Hematopoietic multipotent progenitor cell treated with erythropoietin and hydrocortisone succinate and interleukin-3 and kit ligand, for 17 days (in vitro differentiated cells): ENCODE results near the gene ZNF615.
"Not testable (repeated sequence)": the region's sequence is repeated elsewhere in the genome, so short reads cannot be mapped to it uniquely, and the experiment has no call there.

Source experiments
- DNase-seq: peaks from one replicate; pipeline ENCODE4 v3.0.0-alpha.2; 2015; ENCODE audit warnings: low spot score

ZNF615 gene

DNA sequence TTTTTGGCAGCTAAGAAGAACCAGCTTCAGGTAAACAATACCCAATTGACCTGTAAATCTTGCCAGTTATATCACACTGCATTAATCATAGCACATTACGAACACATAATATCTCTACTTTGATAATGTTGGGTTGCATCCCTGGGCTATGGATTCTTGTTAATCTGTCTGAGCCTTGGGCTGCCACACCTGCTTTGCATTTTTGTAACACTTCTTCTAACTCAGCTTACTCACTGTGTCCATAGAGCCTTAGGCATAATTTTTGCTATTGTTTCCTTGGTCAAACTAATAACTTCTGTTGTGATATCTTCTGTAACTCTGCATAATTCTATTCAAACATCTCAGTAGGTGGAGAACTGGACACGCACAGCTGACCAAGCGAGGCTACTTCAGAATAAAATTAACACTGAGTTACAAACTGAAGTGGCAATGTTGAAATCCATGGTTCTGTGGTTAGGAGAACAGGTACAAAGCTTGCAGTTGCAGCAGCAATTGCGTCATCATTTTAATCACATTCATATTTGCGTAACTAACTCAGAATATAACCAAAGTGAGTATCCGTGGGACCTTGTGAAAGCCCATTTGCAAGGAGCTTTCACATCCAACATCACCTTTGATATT is 27.8 kb downstream of the ZNF615 start:
- DNase-seq, result no peak

DNA sequence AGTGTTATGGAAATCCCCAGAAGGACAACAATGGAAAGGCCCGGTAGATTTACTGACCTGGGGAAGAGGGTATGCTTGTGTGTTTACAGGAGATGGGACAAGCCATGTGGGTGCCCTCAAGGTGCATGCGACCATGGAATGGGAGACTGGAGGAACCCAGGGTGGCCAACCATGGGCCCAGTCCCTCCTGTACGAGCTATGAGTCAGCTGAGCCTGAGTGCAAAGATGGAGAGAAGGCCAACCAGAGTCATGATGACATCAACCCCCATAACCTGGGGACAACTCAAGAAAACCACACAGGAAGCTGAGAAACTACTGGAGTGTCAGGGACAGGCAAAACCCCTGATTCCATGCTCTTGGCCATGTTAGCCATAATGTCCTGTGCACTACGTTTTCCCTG is 29.1 kb downstream of the ZNF615 start:
- no peak for DNase-seq

DNA sequence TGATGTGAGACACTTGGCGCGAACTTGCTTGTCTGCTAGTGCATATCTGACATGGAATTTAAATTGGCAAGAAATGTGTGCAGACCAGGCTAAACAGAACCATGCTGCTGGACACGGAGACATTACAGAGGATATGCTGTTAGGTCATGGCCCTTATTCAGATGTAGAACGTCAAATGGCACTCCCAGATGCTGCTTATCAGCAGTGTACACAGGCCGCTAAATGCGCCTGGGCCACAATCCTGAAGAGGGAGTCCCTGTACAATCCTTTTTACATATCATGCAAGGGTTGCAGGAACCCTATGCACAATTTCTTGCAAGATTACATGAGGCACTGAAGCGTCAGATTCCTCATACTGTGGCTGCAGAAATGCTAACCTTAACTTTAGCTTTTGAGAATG is 30.7 kb downstream of the ZNF615 start:
- DNase-seq, result no peak

DNA sequence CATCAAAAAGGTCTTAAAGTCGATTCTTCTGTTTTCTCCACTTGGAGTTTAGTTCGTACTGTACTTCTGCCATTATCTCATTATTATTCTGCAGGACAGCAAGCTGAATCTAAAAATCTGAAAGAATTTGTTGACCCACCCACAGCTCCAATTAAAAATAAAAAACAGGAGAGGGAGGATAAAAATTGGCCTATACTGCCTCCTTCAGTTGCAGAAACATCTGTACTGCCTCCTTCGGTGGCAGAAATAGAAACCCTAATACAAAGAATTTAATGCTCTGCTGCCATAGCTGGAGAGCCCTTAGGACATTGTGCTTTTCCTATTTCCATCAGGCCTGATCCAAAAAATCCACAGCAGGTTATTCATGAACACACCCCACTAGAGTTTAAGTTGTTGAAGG is 31.2 kb downstream of the ZNF615 start:
- DNase-seq, result no peak

DNA sequence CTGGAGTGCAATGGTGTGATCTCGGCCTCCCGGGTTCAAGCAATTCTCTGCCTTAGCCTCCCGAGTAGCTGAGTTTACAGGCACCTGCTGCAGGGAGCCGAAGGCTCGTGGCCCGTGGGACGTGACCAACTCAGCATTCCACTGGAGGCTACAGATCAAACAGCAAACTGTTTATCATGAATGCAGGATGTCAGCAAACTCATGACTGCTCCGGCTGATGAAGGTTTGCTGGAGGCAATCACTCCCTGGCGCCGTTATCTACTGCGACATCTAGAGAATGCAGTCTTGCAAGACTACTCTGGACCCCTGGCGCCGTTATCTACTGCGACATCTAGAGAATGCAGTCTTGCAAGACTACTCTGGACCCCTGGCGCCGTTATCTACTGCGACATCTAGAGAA is 32.2 kb downstream of the ZNF615 start:
- DNase-seq, result not testable (repeated sequence)

DNA sequence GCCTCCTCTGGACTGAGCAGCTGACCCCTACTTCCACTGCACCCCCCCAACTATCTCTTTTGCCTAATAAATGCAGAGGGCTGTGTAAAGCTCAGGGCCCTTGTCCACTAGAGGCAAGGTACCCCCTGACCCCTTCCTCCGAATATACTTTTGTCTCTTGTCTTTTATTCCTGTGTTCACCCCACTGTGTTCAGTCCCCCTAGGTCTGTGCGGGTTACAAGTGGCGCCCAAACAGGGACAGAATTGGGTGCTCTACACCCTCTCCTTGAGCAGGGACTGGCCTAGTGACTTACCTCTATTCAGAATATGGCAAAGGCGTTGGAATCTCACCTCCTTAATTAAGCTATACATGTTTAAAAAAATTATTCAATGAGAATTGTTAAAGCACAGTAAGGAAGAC is 36.4 kb downstream of the ZNF615 start:
- no peak for DNase-seq

DNA sequence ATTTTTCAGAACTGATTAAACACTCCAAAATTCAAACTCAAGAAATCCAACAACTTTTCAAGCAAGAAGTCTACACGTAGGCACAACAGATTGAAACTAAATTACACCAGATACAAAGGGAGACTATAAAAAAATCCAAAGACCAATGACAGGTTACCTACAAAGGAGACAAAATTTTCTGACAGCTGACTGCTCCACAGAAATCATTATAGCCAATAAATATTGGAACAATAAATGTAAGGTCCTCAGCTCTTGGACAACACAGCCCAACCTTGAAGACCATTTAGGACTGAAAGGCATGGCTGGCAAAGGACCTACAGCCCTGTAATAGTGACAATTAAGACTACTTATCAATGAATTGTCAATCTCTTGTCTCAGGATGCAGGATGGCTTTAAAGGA is 37.3 kb downstream of the ZNF615 start:
- DNase-seq, result no peak

DNA sequence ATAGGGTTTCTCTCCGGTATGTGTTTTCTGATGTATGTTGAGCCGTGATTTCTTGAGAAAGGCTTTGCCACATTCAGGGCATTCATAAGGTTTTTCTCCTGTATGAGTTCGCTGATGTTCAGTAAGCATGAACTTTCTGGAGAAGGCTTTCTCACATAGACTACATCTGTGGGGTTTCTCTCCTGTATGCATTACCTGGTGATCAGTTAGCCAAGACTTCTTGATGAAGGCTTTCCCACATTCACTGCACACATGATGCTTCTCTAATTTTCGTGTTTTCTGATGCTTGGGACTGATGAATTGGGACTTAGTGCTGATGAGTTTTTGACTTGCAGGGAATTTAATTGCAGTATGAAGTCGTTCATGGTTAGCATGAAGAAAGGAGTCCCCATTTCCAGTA is 42.4 kb downstream of the ZNF615 start:
- no peak for DNase-seq

DNA sequence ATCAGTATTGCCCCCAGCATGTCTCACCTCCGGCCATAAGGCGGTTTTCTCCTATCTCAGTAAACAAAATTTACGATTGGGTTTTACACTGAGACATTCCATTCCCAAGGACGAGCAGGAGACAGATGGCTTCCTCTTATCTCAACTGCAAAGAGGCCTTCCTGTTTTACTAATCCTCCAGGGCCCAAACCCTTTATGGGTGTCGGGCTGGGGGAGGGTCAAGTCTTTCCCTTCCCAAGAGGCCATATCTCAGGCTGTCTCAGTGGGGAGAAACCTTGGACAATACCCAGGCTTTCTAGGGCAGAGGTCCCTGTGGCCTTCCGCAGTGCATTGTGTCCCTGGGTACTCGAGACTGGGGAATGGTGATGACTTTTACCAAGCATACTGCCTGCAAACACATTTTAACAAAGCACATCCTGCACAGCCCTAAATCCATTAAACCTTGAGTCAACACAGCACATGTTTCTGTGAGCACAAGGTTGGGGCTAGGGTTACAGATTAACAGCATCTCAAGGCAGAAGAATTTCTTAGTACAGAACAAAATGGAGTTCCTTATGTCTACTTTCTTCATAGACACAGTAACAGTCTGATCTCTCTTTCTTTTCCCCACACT is 47.3 kb downstream of the ZNF615 start:
- not testable (repeated sequence) for DNase-seq

DNA sequence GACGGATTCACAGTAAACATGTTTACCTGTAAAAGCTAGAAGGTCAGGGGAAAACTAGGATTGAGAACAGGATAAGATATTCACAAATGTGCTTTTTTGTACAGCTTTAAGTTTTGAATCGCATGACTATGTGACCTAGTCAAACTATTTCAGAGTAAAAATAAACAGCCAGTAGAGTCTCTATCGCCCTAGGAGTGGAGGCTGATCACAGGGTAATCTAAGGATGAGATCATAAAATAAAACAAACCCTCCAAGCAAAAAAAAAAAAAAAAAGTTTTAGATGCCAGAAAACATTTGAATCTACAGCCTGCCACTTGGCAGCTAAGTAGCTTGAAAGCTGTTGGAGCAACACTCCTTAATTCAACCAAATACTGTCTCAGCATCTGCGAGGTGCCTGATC is 48.2 kb downstream of the ZNF615 start:
- no peak for DNase-seq

DNA sequence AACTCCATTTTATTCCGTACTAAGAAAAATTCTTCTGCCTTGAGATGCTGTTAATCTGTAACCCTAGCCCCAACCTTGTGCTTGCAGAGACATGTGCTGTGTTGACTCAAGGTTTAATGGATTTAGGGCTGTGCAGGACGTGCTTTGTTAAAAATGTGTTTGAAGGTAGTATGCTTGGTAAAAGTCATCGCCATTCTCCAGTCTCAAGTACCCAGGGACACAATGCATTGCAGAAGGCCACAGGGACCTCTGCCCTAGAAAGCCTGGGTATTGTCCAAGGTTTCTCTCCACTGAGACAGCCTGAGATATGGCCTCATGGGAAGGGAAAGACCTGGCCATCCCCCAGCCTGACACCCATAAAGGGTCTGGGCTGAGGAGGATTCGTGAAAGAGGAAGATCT is 50.2 kb downstream of the ZNF615 start:
- DNase-seq, result not testable (repeated sequence)

DNA sequence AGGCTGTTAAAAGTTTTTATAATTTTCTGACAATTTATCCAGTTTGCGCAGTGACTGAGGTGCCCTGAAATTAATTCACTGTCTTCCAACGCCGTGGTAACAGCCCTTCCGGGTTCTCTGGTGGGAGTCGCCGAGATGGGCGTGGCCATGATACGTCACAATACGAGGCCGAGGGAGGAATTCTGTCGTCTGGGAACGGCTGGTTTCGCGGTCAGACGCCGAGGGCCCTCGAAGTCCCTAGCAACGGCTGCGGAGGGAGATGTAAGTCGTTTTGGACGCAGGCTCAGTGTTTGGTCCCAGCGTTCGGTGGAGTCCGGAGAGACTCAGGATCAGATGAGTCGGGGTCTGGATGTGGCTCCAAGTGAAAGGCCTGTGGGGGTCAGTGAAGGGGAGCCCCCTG is 59.0 kb downstream of the ZNF615 start:
- no peak for DNase-seq

DNA sequence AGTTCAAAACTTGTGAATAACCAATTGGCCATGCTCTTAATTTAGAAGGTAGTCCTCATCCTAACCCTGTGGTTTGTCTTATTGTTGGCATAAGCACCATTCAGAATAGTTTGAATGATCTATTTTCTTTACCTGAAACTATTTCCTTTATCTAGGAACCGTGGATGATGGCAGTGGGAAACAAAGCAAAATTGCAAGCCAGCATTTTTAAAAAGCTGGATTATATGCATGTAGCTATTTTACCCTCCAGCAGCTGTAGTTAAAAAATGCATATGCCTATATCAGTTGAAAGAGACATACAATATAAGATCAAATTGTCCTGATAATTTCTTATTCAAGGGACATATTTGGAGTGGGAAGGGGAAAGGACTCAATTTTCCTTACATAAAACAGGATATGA is 61.4 kb downstream of the ZNF615 start:
- DNase-seq, result no peak

DNA sequence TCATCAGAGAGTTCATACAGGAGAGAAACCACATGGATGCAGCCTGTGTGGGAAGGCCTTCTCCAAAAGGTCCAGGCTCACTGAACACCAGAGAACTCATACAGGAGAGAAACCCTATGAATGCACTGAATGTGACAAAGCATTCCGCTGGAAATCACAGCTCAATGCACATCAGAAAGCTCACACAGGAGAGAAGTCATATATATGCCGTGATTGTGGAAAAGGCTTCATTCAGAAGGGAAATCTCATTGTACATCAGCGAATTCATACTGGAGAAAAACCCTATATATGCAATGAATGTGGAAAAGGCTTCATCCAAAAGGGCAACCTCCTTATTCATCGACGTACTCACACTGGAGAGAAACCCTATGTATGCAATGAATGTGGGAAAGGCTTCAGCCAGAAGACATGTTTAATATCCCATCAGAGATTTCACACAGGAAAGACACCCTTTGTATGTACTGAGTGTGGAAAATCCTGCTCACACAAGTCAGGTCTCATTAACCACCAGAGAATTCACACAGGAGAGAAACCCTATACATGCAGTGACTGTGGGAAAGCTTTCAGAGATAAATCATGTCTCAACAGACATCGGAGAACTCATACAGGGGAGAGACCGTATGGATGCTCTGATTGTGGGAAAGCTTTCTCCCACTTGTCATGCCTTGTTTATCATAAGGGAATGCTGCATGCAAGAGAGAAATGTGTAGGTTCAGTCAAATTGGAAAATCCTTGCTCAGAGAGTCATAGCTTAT is 63.0 kb downstream of the ZNF615 start:
- no peak for DNase-seq
